HG03097 (cell line): Measurements from ENCODE around the gene MLLT6.

ENCODE experiments used
- ATAC-seq: cut with Tn5 transposase; IDR thresholded peaks from one replicate; pipeline ENCODE4 v1.9.1; 2021; ENCODE audit not compliant: unreplicated experiment, low FRiP score

MLLT6 gene

GRCh38 chr17:38753071-38753506, 48.0 kb downstream of the MLLT6 start:
- no peak for ATAC-seq

GRCh38 chr17:38761612-38762011, 56.5 kb downstream of the MLLT6 start:
- no peak for ATAC-seq

- no peak for ATAC-seq
These were observed 57.2 kb downstream of the MLLT6 start for GRCh38 chr17:38762231-38762630.

- no peak for ATAC-seq
These were observed 61.3 kb downstream of the MLLT6 start for GRCh38 chr17:38766341-38766740.

- no peak for ATAC-seq
These were observed 63.3 kb downstream of the MLLT6 start for GRCh38 chr17:38768417-38768816.

GRCh38 chr17:38773258-38773657, 68.2 kb downstream of the MLLT6 start:
- no peak for ATAC-seq

- no peak for ATAC-seq
These were observed 72.7 kb downstream of the MLLT6 start for GRCh38 chr17:38777641-38778250.
